HepG2 (cell line): ENCODE data around the gene CCDC86. TPM values are rescaled to one million over a fixed set of nuclear protein-coding genes. Genes with fewer than 3 reads are reported as not detected.
A peak's percentile ranks its signal among the peaks of the same experiment; 100 is the strongest.

ENCODE experiments used
- AKAP8 ChIP-seq: sonication (generic); formaldehyde crosslinking; IDR thresholded peaks from 2 replicates; pipeline ENCODE4 v1.5.1; 2020; ENCODE audit warnings: mild to moderate bottlenecking, missing genetic modification reagents
- BORCS8-MEF2B ChIP-seq: sonication (generic); formaldehyde crosslinking; IDR thresholded peaks from 2 replicates; pipeline ENCODE4 v1.8.0; 2022; ENCODE audit warnings: mild to moderate bottlenecking, missing genetic modification reagents
- GFI1 ChIP-seq: sonication (generic); formaldehyde crosslinking; IDR thresholded peaks from 2 replicates; pipeline ENCODE4 v1.5.0; 2020; ENCODE audit warnings: missing genetic modification reagents, mild to moderate bottlenecking, borderline replicate concordance
- HMG20A ChIP-seq: IDR thresholded peaks from 2 replicates; pipeline ENCODE4 v1.6.1; 2016; ENCODE audit warnings: borderline replicate concordance
- HOMEZ ChIP-seq: IDR thresholded peaks from 2 replicates; pipeline ENCODE4 v1.6.1; 2016; ENCODE audit warnings: low read depth
- HOXA3 ChIP-seq: sonication (generic); formaldehyde crosslinking; IDR thresholded peaks from 2 replicates; pipeline ENCODE4 v1.5.0; 2020; ENCODE audit warnings: missing genetic modification reagents
- NR2F2 ChIP-seq: IDR thresholded peaks from 2 replicates; pipeline ENCODE4 v1.6.1; 2012; ENCODE audit warnings: low read depth, inconsistent platforms, borderline replicate concordance
- RCOR2 ChIP-seq: IDR thresholded peaks from 2 replicates; pipeline ENCODE4 v1.6.1; 2016; ENCODE audit warnings: missing biosample characterization, missing genetic modification reagents
- SALL2 ChIP-seq: sonication (generic); formaldehyde crosslinking; IDR thresholded peaks from 2 replicates; pipeline ENCODE4 v1.8.1; 2023; ENCODE audit warnings: mild to moderate bottlenecking, missing genetic modification reagents, inconsistent platforms
- SMAD1 ChIP-seq: sonication (generic); formaldehyde crosslinking; IDR thresholded peaks from 2 replicates; pipeline ENCODE4 v1.4.0; 2020; ENCODE audit warnings: missing genetic modification reagents, low read depth, mild to moderate bottlenecking, borderline replicate concordance
- SOX6 ChIP-seq, 2 experiments: fragments of 450-650 bp in 1 of 2; sonication (generic) in 1 of 2; formaldehyde crosslinking in 1 of 2; IDR thresholded peaks; 2 replicates each; pipeline versions ENCODE4 v1.4.0 to v1.6.1; 2017 to 2020; ENCODE audit warnings: antibody characterized with exemption in 1 of 2, mild to moderate bottlenecking in 1 of 2, missing genetic modification reagents in 1 of 2
- SP5 ChIP-seq: IDR thresholded peaks from 2 replicates; pipeline ENCODE4 v1.6.1; 2016; ENCODE audit warnings: low read depth, borderline replicate concordance
- ZFP91 ChIP-seq: sonication (generic); formaldehyde crosslinking; IDR thresholded peaks from 2 replicates; pipeline ENCODE4 v1.9.0; 2022; ENCODE audit warnings: missing genetic modification reagents, mild to moderate bottlenecking, borderline replicate concordance
- ZFX ChIP-seq: sonication (generic); formaldehyde crosslinking; IDR thresholded peaks from 2 replicates; pipeline ENCODE4 v1.4.0; 2020; ENCODE audit warnings: mild to moderate bottlenecking, low read depth, missing genetic modification reagents, moderate library complexity
- ZNF235 ChIP-seq: sonication (generic); formaldehyde crosslinking; IDR thresholded peaks from 2 replicates; pipeline ENCODE4 v1.8.1; 2023; ENCODE audit warnings: mild to moderate bottlenecking, missing genetic modification reagents, borderline replicate concordance
- ZNF605 ChIP-seq: sonication (generic); formaldehyde crosslinking; IDR thresholded peaks from 2 replicates; pipeline ENCODE4 v1.8.0; 2022; ENCODE audit warnings: mild to moderate bottlenecking, missing genetic modification reagents
- ZNF629 ChIP-seq: sonication (generic); formaldehyde crosslinking; conservative IDR thresholded peaks from 2 replicates; pipeline ENCODE4 v1.5.0; 2020; ENCODE audit warnings: missing genetic modification reagents
- ZNF672 ChIP-seq: sonication (generic); formaldehyde crosslinking; IDR thresholded peaks from 2 replicates; pipeline ENCODE4 v1.8.1; 2022; ENCODE audit warnings: missing genetic modification reagents
- ZNF687 ChIP-seq: sonication (generic); formaldehyde crosslinking; IDR thresholded peaks from 2 replicates; pipeline ENCODE4 v1.5.1; 2020; ENCODE audit warnings: mild to moderate bottlenecking, missing genetic modification reagents, moderate library complexity
- ZNF747 ChIP-seq: sonication (generic); formaldehyde crosslinking; IDR thresholded peaks from 2 replicates; pipeline ENCODE4 v1.8.1; 2023; ENCODE audit warnings: missing genetic modification reagents, mild to moderate bottlenecking, borderline replicate concordance
- polyA plus RNA-seq, 8 experiments: library from polyadenylated mRNA; depleted of rRNA in 3 of 8; stranded (reverse) in 7 of 8; unstranded in 1 of 8; fragments of >200 nt; fragmentation: Illumina TruSeq in 4 of 8; extraction: Trizol in 4 of 8; gene quantifications; 2 replicates each; pipeline versions ENCODE4 v1.2.1 to v1.2.3, GENCODE V29; 2011 to 2016; ENCODE audit warnings: low read depth in 4 of 8, missing spikeins in 1 of 8, mixed read lengths in 1 of 8; ENCODE audit not compliant: insufficient read depth in 1 of 8
- total RNA-seq, 5 experiments: library from RNA; depleted of rRNA; stranded (reverse); fragments of >200 nt; fragmentation: Illumina TruSeq; extraction: Trizol; gene quantifications; 2 replicates each; pipeline ENCODE4 v1.2.3, GENCODE V29; 2016; ENCODE audit warnings: low read depth in 1 of 5

Gene CCDC86
- total and polyA plus RNA-seq, 2 of the 13 experiments (the other 11 are each of a cell fraction or from before 2014, with no cell fraction given) = 33.8 to 37.6 TPM

GRCh38 chr11:60855726-60856633 is 14.1 kb downstream of the CCDC86 start, which contains the start of gene PTGDR2 (continued):
- TF ChIP-seq RCOR2 (0 out of 2 replicates have a peak, but pooled peaks have one; percentile 39), ZNF629 (peak; percentile 80), ZNF687 (CRISPR knock-in tag) (peak; percentile 41), SP5 (CRISPR knock-in tag) (peak; percentile 86; the same call in 1 of the 2 replicates), NR2F2 (0 out of 2 replicates have a peak, but pooled peaks have one; percentile 31), AKAP8 (CRISPR knock-in tag) (0 out of 2 replicates have a peak, but pooled peaks have one; percentile 20), HOXA3 (CRISPR knock-in tag) (peak; percentile 69), ZNF235 (CRISPR knock-in tag) (no peak), ZNF605 (peak; percentile 54; the same call in 1 of the 2 replicates), ZFP91 (CRISPR knock-in tag) (peak; percentile 66; the same call in 1 of the 2 replicates), GFI1 (CRISPR knock-in tag) (peak; percentile 46; the same call in 1 of the 2 replicates), ZNF672 (CRISPR knock-in tag) (no peak), ZFX (CRISPR knock-in tag) (peak; percentile 60), BORCS8-MEF2B (CRISPR knock-in tag) (0 out of 2 replicates have a peak, but pooled peaks have one; percentile 28), HMG20A (CRISPR knock-in tag) (0 out of 2 replicates have a peak, but pooled peaks have one; percentile 15), SMAD1 (CRISPR knock-in tag) (0 out of 2 replicates have a peak, but pooled peaks have one; percentile 29), SOX6 (IDR thresholded peaks at IDR 0.05) (no peak), SOX6 (CRISPR knock-in tag; IDR thresholded peaks at IDR 0.05) (peak; percentile 73; the same call in 1 of the 2 replicates), ZNF747 (CRISPR knock-in tag) (0 out of 2 replicates have a peak, but pooled peaks have one; percentile 33), HOMEZ (CRISPR knock-in tag) (0 out of 2 replicates have a peak, but pooled peaks have one; percentile 33), SALL2 (0 out of 2 replicates have a peak, but pooled peaks have one; percentile 53)
